HCT116 (cell line): ENCODE results near the gene SLC22A23. TPM values are rescaled to one million over a fixed set of nuclear protein-coding genes. Genes with fewer than 3 reads are reported as not detected.
"Not testable (repeated sequence)": the region's sequence is repeated elsewhere in the genome, so short reads cannot be mapped to it uniquely, and the experiment has no call there.

Source experiments
- ATAC-seq: fragments of 200-7000 bp; cut with Tn5 transposase; 2 replicates; pipeline ENCODE4 v1.9.1; 2020; ENCODE audit warnings: mild to moderate bottlenecking, moderate library complexity
- BruUV-seq: library from RNA; stranded (reverse); fragments of 400-500 nt; replicated peaks from 2 replicates; lab custom pipeline; 2021; lab: Mats Ljungman, UMichigan
- CTCF ChIA-PET: fragments of 300-600 bp; sonication (Branson Sonifier 250); formaldehyde crosslinking; loops from one replicate; lab custom pipeline; 2021; ENCODE audit warnings: antibody characterized with exemption; lab: Charles Lee
- POLR2A ChIA-PET: fragments of 300-600, 350-600 bp; sonication (Branson Sonifier 250); formaldehyde crosslinking; loops from one replicate; lab custom pipeline; 2021; ENCODE audit warnings: antibody characterized with exemption; lab: Charles Lee
- RAD21 ChIA-PET, 2 experiments: fragments of 300-600 bp; sonication (Branson Sonifier 250); formaldehyde crosslinking; loops; one replicate each; lab custom pipeline; 2023; ENCODE audit warnings: low total read pairs in 2 of 2; ENCODE audit not compliant: uncharacterized antibody in 2 of 2, unreplicated experiment in 2 of 2, low non-redundant PET in 1 of 2; lab: Charles Lee
- DNase-seq: peaks from one replicate; pipeline ENCODE4 v3.0.0-alpha.2; 2010; ENCODE audit warnings: low read depth, low spot score
- H2AFZ ChIP-seq: fragments of 200-600 bp; shearing (Covaris generic), sonication (generic); 2 replicates; pipeline ENCODE4 v1.6.1; 2017; ENCODE audit warnings: low read depth, mixed run types, mixed read lengths, antibody characterized with exemption, low read length; ENCODE audit not compliant: poor library complexity, severe bottlenecking
- H3K27ac ChIP-seq: 2 replicates; pipeline ENCODE4 v1.5.1; 2012; ENCODE audit warnings: low read depth, low read length
- H3K27me3 ChIP-seq: fragments of 200-600 bp; sonication (generic); 2 replicates; pipeline ENCODE4 v1.6.1; 2016; ENCODE audit warnings: mixed run types, low read length, mixed read lengths; ENCODE audit not compliant: insufficient read depth
- H3K36me3 ChIP-seq, 2 experiments: fragments of 200-500 bp in 1 of 2; fragments of 200-600 bp in 1 of 2; sonication (Bioruptor generic) in 1 of 2; sonication (generic) in 1 of 2; 2 replicates each; pipeline versions ENCODE4 v1.5.1 to v1.6.1; 2014 to 2016; ENCODE audit warnings: low read length in 2 of 2, inconsistent platforms in 1 of 2, mixed read lengths in 1 of 2, mixed run types in 1 of 2; ENCODE audit not compliant: insufficient read depth in 2 of 2, control insufficient read depth in 1 of 2
- H3K4me1 ChIP-seq, 2 experiments: fragments of 200-600 bp in 1 of 2; sonication (generic) in 1 of 2; 2 replicates each; pipeline versions ENCODE4 v1.5.1 to v1.6.1; 2012 to 2017; ENCODE audit warnings: low read length in 2 of 2, inconsistent platforms in 1 of 2, mild to moderate bottlenecking in 1 of 2, mixed read lengths in 1 of 2, mixed run types in 1 of 2, moderate library complexity in 1 of 2; ENCODE audit not compliant: insufficient read depth in 2 of 2, control insufficient read depth in 1 of 2
- H3K4me2 ChIP-seq: fragments of 200-600 bp; sonication (generic); 2 replicates; pipeline ENCODE4 v1.6.1; 2017; ENCODE audit warnings: mixed run types, low read length, mixed read lengths
- H3K4me3 ChIP-seq, 2 experiments: fragments of 200-600 bp in 1 of 2; sonication (generic) in 1 of 2; replicated peaks in 1 of 2; 2 replicates each; pipeline ENCODE4 v1.5.1; 2011 to 2016; ENCODE audit warnings: low read length in 2 of 2, control low read depth in 1 of 2, low read depth in 1 of 2, mild to moderate bottlenecking in 1 of 2, mixed read lengths in 1 of 2, mixed run types in 1 of 2
- H3K79me2 ChIP-seq: fragments of 200-600 bp; sonication (generic); 2 replicates; pipeline ENCODE4 v1.6.1; 2017; ENCODE audit warnings: mild to moderate bottlenecking, mixed run types, low read length, moderate library complexity, mixed read lengths; ENCODE audit not compliant: insufficient read depth
- H3K9ac ChIP-seq: fragments of 200-600 bp; sonication (generic); 2 replicates; pipeline ENCODE4 v1.6.1; 2016; ENCODE audit warnings: low read length, mixed read lengths
- H3K9me2 ChIP-seq: fragments of 200-600 bp; sonication (generic), shearing (Covaris generic); 2 replicates; pipeline ENCODE4 v1.6.1; 2017; ENCODE audit warnings: mixed run types, mild to moderate bottlenecking, moderate library complexity; ENCODE audit not compliant: insufficient read depth
- H3K9me3 ChIP-seq, 2 experiments: fragments of 200-500 bp in 1 of 2; fragments of 200-600 bp in 1 of 2; sonication (Bioruptor generic) in 1 of 2; sonication (generic) in 1 of 2; 2 replicates each; pipeline ENCODE4 v1.6.1; 2014 to 2017; ENCODE audit warnings: low read length in 2 of 2, mixed read lengths in 2 of 2, inconsistent platforms in 1 of 2, low read depth in 1 of 2, mild to moderate bottlenecking in 1 of 2, mixed run types in 1 of 2, moderate library complexity in 1 of 2; ENCODE audit not compliant: control insufficient read depth in 1 of 2, insufficient read depth in 1 of 2
- H4K20me1 ChIP-seq: fragments of 200-600 bp; sonication (generic), shearing (Covaris generic); 2 replicates; pipeline ENCODE4 v1.6.1; 2017; ENCODE audit warnings: mixed run types, mild to moderate bottlenecking, moderate library complexity; ENCODE audit not compliant: insufficient read depth
- EZH2phosphoT487 ChIP-seq: fragments of 200-600 bp; IDR thresholded peaks from 2 replicates; pipeline ENCODE4 v1.6.1; 2018; ENCODE audit warnings: antibody characterized with exemption, borderline replicate concordance
- JUND ChIP-seq: IDR thresholded peaks from 2 replicates; pipeline ENCODE4 v1.6.1; 2012
- POLR2AphosphoS5 ChIP-seq: IDR thresholded peaks from 2 replicates; pipeline ENCODE4 v1.6.1; 2011; ENCODE audit warnings: mild to moderate bottlenecking, low read depth, low read length, moderate library complexity
- SIN3A ChIP-seq: IDR thresholded peaks from 2 replicates; pipeline ENCODE4 v1.6.1; 2012; ENCODE audit warnings: low read depth
- TCF7L2 ChIP-seq: IDR thresholded peaks from 2 replicates; pipeline ENCODE4 v1.7.0; 2011; ENCODE audit warnings: borderline replicate concordance, inconsistent platforms; ENCODE audit not compliant: insufficient read depth, insufficient read length; ENCODE audit errors: extremely low read depth
- YY1 ChIP-seq: IDR thresholded peaks from 2 replicates; pipeline ENCODE4 v1.6.1; 2011; ENCODE audit warnings: low read length, low read depth, moderate library complexity, mild to moderate bottlenecking; ENCODE audit not compliant: insufficient replicate concordance; ENCODE audit errors: extremely low read depth
- intact Hi-C: fragments of 100-400 bp; cut with micrococcal nuclease; formaldehyde crosslinking; loops from 2 replicates; pipeline ENCODE4 v1.10.0; 2022
- total RNA-seq: library from RNA; stranded (reverse); gene quantifications from one replicate; pipeline ENCODE4 v1.2.1, GENCODE V29; 2021; ENCODE audit not compliant: unreplicated experiment
- TF ChIP-seq, protein P1 (sequence below): IDR thresholded peaks from 2 replicates; pipeline ENCODE4 v1.6.1; 2012

Gene SLC22A23
- total RNA-seq, 1 experiment from 2014 or later, result 11.5 TPM

DNA sequence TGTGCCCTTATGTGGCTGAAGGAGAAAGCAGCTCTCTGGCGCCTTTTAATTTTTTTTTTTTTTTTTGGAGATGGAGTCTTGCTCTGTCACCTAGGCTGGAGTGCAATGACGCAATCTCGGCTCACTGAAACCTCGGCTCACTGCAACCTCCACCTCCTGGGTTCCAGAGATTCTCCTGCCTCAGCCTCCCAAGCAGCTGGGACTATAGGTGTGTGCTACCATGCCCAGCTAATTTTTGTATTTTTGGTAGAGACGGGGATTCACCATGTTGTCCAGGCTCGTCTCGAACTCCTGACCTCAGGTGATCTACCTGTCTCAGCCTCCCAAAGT, 212.1 kb downstream of the SLC22A23 start:
- DNase-seq, H3K4me3 ChIP-seq, intact Hi-C loops, H3K79me2 ChIP-seq, CTCF ChIA-PET, H3K9me2 ChIP-seq, H3K9me3 ChIP-seq, H2AFZ ChIP-seq, BruUV-seq, H3K9ac ChIP-seq, H3K27ac ChIP-seq, H3K4me2 ChIP-seq, H4K20me1 ChIP-seq, RAD21 ChIA-PET, H3K36me3 ChIP-seq, H3K27me3 ChIP-seq, ATAC-seq: not testable (repeated sequence)
- POLR2A ChIA-PET, result interaction anchor here (1.4 kb wide), 1 partner anchor 88 kb away, joined by 3 read pairs; the partner anchor contains the start of gene TUBB2A
- peaks cover 0 to 10% of the 10 kb centered on the region in 2 experiments; a peak in 2 of 4 replicates for H3K4me1 ChIP-seq

DNA sequence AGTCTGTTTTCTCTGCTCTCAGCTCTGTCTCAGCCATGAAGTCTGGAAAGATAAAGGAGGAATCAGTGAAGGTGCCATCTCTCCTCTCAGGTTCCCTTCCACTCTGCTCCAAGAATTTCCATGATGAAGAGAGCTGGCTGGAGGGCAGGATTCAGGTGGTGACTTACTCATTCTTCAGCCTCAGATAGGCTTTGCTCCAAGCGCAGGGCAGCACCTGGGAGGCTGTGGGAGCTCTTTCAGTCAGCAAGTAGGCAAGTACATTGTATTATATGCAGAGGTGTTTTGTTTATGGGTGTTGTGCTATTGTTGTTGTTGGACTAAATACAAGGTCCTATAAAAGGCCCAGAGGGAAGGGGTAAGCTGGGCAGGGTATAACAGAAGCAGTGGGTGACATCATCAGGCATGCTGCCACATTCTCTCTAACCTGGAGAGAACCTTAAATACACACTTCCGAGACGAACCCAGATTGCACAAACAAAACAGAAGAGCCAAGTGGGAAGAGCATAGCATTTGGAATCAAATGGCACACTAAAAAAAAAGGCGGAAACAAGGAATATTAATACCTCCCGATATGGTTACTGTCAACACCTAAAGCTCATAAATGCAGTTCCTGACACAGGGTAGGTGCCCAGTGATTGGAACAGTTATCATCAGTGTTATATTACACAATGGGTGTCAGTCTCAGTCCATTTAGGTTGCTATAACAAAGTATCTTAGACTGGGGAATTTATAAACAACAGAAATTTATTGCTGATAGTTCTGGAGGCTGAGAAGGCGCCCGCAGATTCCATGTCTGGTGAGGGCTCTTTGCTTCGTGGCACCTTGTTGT, 212.6 kb downstream of the SLC22A23 start:
- Histone ChIP-seq H3K4me3 (no peak overlapping the region), H3K9me3 (no peaks in the 10 kb centered on the region), H3K36me3 (no peaks in the 10 kb centered on the region), H3K4me2 (no peak overlapping the region), H3K4me1 (peaks cover 0 to 14% of the 10 kb centered on the region in 2 experiments; a peak in 2 of 4 replicates), H3K9ac (no peak overlapping the region), H4K20me1 (no peaks in the 10 kb centered on the region), H3K79me2 (no peaks in the 10 kb centered on the region), H2AFZ (no peak overlapping the region), H3K27ac (no peak overlapping the region)
- ATAC-seq, result no peak
- no peak for DNase-seq
- no TSS peak for BruUV-seq
- ChIA-PET POLR2A (interaction anchor here (1.4 kb wide), 1 partner anchor 87 kb away, joined by 3 read pairs; the partner anchor contains the start of gene TUBB2A), CTCF (no interaction called here), RAD21 (no interaction called here)
- TF ChIP-seq SIN3A (no peak), JUND (no peak), YY1 (no peak), POLR2AphosphoS5 (no peak), TCF7L2 (no peak), EZH2phosphoT487 (no peak)
- TF ChIP-seq, protein P1, sequence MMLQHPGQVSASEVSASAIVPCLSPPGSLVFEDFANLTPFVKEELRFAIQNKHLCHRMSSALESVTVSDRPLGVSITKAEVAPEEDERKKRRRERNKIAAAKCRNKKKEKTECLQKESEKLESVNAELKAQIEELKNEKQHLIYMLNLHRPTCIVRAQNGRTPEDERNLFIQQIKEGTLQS, result no peak
- TF ChIP-seq, all 23 proteins: peak for 0
- H3K9me2 ChIP-seq, result no peaks in the 10 kb centered on the region
- intact Hi-C loops, result no loop called here
- H3K27me3 ChIP-seq, result no peaks in the 10 kb centered on the region
